ENCODE measurements around the gene LRWD1. TPM values are rescaled to one million over a fixed set of nuclear protein-coding genes. Genes with fewer than 3 reads are reported as not detected.

LRWD1 gene
- total RNA-seq, 1 experiment from 2014 or later = 39.6 TPM

GRCh38 chr7:102426268-102427018, 38.3 kb upstream of the LRWD1 start (continued):
- TF ChIP-seq JAZF1 (CRISPR knock-in tag; IDR thresholded peaks at IDR 0.05) (no peak), PRRX2 (CRISPR knock-in tag; IDR thresholded peaks at IDR 0.05) (no peak), EMX1 (CRISPR knock-in tag; IDR thresholded peaks at IDR 0.05) (no peak), MAX (CRISPR knock-in tag; IDR thresholded peaks at IDR 0.05) (no peak)
- TF ChIP-seq, protein P1, sequence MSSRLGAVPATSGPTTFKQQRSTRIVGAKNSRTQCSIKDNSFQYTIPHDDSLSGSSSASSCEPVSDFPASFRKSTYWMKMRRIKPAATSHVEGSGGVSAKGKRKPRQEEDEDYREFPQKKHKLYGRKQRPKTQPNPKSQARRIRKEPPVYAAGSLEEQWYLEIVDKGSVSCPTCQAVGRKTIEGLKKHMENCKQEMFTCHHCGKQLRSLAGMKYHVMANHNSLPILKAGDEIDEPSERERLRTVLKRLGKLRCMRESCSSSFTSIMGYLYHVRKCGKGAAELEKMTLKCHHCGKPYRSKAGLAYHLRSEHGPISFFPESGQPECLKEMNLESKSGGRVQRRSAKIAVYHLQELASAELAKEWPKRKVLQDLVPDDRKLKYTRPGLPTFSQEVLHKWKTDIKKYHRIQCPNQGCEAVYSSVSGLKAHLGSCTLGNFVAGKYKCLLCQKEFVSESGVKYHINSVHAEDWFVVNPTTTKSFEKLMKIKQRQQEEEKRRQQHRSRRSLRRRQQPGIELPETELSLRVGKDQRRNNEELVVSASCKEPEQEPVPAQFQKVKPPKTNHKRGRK (CRISPR knock-in tag; IDR thresholded peaks at IDR 0.05; ENCODE audit: borderline replicate concordance) = no peak
- TF ChIP-seq, protein P2, sequence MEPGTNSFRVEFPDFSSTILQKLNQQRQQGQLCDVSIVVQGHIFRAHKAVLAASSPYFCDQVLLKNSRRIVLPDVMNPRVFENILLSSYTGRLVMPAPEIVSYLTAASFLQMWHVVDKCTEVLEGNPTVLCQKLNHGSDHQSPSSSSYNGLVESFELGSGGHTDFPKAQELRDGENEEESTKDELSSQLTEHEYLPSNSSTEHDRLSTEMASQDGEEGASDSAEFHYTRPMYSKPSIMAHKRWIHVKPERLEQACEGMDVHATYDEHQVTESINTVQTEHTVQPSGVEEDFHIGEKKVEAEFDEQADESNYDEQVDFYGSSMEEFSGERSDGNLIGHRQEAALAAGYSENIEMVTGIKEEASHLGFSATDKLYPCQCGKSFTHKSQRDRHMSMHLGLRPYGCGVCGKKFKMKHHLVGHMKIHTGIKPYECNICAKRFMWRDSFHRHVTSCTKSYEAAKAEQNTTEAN (CRISPR knock-in tag; IDR thresholded peaks at IDR 0.05) = no peak
- TF ChIP-seq, protein P3, sequence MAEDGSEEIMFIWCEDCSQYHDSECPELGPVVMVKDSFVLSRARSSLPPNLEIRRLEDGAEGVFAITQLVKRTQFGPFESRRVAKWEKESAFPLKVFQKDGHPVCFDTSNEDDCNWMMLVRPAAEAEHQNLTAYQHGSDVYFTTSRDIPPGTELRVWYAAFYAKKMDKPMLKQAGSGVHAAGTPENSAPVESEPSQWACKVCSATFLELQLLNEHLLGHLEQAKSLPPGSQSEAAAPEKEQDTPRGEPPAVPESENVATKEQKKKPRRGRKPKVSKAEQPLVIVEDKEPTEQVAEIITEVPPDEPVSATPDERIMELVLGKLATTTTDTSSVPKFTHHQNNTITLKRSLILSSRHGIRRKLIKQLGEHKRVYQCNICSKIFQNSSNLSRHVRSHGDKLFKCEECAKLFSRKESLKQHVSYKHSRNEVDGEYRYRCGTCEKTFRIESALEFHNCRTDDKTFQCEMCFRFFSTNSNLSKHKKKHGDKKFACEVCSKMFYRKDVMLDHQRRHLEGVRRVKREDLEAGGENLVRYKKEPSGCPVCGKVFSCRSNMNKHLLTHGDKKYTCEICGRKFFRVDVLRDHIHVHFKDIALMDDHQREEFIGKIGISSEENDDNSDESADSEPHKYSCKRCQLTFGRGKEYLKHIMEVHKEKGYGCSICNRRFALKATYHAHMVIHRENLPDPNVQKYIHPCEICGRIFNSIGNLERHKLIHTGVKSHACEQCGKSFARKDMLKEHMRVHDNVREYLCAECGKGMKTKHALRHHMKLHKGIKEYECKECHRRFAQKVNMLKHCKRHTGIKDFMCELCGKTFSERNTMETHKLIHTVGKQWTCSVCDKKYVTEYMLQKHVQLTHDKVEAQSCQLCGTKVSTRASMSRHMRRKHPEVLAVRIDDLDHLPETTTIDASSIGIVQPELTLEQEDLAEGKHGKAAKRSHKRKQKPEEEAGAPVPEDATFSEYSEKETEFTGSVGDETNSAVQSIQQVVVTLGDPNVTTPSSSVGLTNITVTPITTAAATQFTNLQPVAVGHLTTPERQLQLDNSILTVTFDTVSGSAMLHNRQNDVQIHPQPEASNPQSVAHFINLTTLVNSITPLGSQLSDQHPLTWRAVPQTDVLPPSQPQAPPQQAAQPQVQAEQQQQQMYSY (CRISPR knock-in tag; IDR thresholded peaks at IDR 0.05) = no peak

GRCh38 chr7:102427019-102427405, 37.8 kb upstream of the LRWD1 start:
- Mint-ChIP-seq H3K9me3 (no peaks in the 10 kb centered on the region), H3K27ac (no peak overlapping the region), H3K27me3 (ENCODE audit: low read depth) (no peaks in the 10 kb centered on the region), H3K4me3 (no peak overlapping the region), H3K36me3 (peaks cover 27% of the 10 kb centered on the region), H3K4me1 (peaks cover 27% of the 10 kb centered on the region)
- ChIA-PET CTCF (interaction anchor here (1.3 kb wide), 1 partner anchor 28 kb away, joined by 3 read pairs; no protein-coding TSS in a partner anchor), POLR2A (no interaction called here)
- DNase-seq (ENCODE audit: low spot score) (no peak), ATAC-seq (no peak)
- TF ChIP-seq E2F5 (CRISPR knock-in tag; IDR thresholded peaks at IDR 0.05) (no peak), FOXJ3 (CRISPR knock-in tag; IDR thresholded peaks at IDR 0.05; ENCODE audit: borderline replicate concordance) (no peak), ZNF138 (CRISPR knock-in tag; conservative IDR thresholded peaks at IDR 0.05) (no peak), CREB1 (CRISPR knock-in tag; IDR thresholded peaks at IDR 0.05) (no peak), NFATC4 (CRISPR knock-in tag; IDR thresholded peaks at IDR 0.05) (no peak), FOXP1 (CRISPR knock-in tag; IDR thresholded peaks at IDR 0.05; ENCODE audit: borderline replicate concordance) (no peak)
- TF ChIP-seq, protein P4, sequence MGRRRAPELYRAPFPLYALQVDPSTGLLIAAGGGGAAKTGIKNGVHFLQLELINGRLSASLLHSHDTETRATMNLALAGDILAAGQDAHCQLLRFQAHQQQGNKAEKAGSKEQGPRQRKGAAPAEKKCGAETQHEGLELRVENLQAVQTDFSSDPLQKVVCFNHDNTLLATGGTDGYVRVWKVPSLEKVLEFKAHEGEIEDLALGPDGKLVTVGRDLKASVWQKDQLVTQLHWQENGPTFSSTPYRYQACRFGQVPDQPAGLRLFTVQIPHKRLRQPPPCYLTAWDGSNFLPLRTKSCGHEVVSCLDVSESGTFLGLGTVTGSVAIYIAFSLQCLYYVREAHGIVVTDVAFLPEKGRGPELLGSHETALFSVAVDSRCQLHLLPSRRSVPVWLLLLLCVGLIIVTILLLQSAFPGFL (CRISPR knock-in tag; IDR thresholded peaks at IDR 0.05; ENCODE audit: borderline replicate concordance) = no peak
- TF ChIP-seq, protein P5, sequence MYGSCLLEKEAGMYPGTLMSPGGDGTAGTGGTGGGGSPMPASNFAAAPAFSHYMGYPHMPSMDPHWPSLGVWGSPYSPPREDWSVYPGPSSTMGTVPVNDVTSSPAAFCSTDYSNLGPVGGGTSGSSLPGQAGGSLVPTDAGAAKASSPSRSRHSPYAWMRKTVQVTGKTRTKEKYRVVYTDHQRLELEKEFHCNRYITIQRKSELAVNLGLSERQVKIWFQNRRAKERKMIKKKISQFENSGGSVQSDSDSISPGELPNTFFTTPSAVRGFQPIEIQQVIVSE (CRISPR knock-in tag; IDR thresholded peaks at IDR 0.05; ENCODE audit: borderline replicate concordance) = no peak

Data from WTC11 (cell line).